Vagina (tissue), 2 donors: ENCODE data around the gene VPS11. TPM values are rescaled to one million over a fixed set of nuclear protein-coding genes. Genes with fewer than 3 reads are reported as not detected.

Experiments used
- DNase-seq, 2 donors: peaks; one replicate each; pipeline ENCODE4 v3.0.0-alpha.2; 2017; ENCODE audit errors: extremely low spot score in 2 of 2
- H3K27ac ChIP-seq: fragments of 200-600 bp; sonication (generic); one replicate; pipeline ENCODE4 v1.5.1; 2019
- H3K27me3 ChIP-seq: fragments of 200-600 bp; sonication (generic); one replicate; pipeline ENCODE4 v1.5.1; 2019
- H3K36me3 ChIP-seq, 2 donors: fragments of 200-600 bp; sonication (generic); one replicate each; pipeline ENCODE4 v1.5.1; 2017 to 2019
- H3K4me1 ChIP-seq: fragments of 200-600 bp; sonication (generic); one replicate; pipeline ENCODE4 v1.5.1; 2019
- H3K4me3 ChIP-seq, 2 donors: fragments of 200-600 bp; sonication (generic); 1 replicate in 1 of 2; 2 replicates in 1 of 2; pipeline ENCODE4 v1.5.1; 2016 to 2019
- H3K9me3 ChIP-seq: fragments of 200-600 bp; sonication (generic); one replicate; pipeline ENCODE4 v1.5.1; 2019
- POLR2A ChIP-seq, 2 donors: fragments of 450-650 bp; IDR thresholded peaks; one replicate each; pipeline ENCODE4 v1.6.1; 2017; ENCODE audit warnings: antibody characterized with exemption in 2 of 2, mild to moderate bottlenecking in 2 of 2, moderate library complexity in 2 of 2
- POLR2AphosphoS5 ChIP-seq, 2 donors: sonication (generic); formaldehyde crosslinking; IDR thresholded peaks; one replicate each; pipeline ENCODE4 v1.9.0; 2017; ENCODE audit warnings: antibody characterized with exemption in 2 of 2, mild to moderate bottlenecking in 2 of 2, low read depth in 1 of 2; ENCODE audit not compliant: insufficient read depth in 1 of 2
- intact Hi-C: fragments of 100-400 bp; cut with DNase I; formaldehyde crosslinking; loops from one replicate; pipeline ENCODE4 v1.15.1; 2023
- total RNA-seq: library from RNA; depleted of rRNA; stranded (reverse); fragments of >200 nt; gene quantifications from one replicate; pipeline ENCODE4 v1.2.3, GENCODE V29; 2016
- TF ChIP-seq, protein P1 (sequence below), 3 experiments: fragments of 450-650 bp in 2 of 3; fragments of 200-600 bp in 1 of 3; sonication (generic) in 1 of 3; IDR thresholded peaks; one replicate each; pipeline ENCODE4 v1.5.1; 2017 to 2019; ENCODE audit warnings: antibody characterized with exemption in 3 of 3, mild to moderate bottlenecking in 2 of 3, moderate library complexity in 2 of 3

Gene VPS11
- total RNA-seq, 1 donor from 2014 or later: 56.0 TPM

DNA sequence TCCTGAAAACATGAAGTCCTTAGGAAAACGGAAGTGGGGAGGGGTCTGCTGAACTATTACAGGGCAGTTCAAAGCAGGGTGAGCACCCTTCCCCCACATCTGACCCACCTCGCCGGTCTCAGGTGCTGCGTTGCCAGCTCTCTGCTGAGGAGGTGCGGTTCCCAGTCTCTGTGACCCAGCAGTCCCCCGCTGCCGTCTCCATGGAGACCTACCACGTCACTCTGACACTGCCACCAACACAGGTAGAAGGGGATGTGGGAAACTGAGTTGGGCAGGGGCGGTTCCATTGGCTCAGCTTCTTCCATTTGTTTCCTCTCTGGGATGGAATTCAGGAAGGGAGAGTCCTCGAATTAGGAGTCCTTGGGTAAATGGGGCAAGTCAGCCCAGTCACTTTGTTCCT lies 42.8 kb downstream of the VPS11 start:
- H3K9me3 ChIP-seq: no peaks in the 10 kb centered on the region
- TF ChIP-seq POLR2AphosphoS5 (IDR thresholded peaks at IDR 0.05; ENCODE audit: insufficient read depth in 1 of 2, low read depth in 1 of 2) (no peak), POLR2A (IDR thresholded peaks at IDR 0.05) (no peak)
- TF ChIP-seq, protein P1, sequence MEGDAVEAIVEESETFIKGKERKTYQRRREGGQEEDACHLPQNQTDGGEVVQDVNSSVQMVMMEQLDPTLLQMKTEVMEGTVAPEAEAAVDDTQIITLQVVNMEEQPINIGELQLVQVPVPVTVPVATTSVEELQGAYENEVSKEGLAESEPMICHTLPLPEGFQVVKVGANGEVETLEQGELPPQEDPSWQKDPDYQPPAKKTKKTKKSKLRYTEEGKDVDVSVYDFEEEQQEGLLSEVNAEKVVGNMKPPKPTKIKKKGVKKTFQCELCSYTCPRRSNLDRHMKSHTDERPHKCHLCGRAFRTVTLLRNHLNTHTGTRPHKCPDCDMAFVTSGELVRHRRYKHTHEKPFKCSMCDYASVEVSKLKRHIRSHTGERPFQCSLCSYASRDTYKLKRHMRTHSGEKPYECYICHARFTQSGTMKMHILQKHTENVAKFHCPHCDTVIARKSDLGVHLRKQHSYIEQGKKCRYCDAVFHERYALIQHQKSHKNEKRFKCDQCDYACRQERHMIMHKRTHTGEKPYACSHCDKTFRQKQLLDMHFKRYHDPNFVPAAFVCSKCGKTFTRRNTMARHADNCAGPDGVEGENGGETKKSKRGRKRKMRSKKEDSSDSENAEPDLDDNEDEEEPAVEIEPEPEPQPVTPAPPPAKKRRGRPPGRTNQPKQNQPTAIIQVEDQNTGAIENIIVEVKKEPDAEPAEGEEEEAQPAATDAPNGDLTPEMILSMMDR (IDR thresholded peaks at IDR 0.05): no peak
- H3K27ac ChIP-seq: no peak overlapping the region
- peaks cover 0 to 39% of the 10 kb centered on the region in 2 donors for H3K36me3 ChIP-seq
- H3K4me3 ChIP-seq: no peak overlapping the region
- no peak for DNase-seq
- intact Hi-C loops: no loop called here
- peaks cover 35% of the 10 kb centered on the region for H3K4me1 ChIP-seq
- no peaks in the 10 kb centered on the region for H3K27me3 ChIP-seq

DNA sequence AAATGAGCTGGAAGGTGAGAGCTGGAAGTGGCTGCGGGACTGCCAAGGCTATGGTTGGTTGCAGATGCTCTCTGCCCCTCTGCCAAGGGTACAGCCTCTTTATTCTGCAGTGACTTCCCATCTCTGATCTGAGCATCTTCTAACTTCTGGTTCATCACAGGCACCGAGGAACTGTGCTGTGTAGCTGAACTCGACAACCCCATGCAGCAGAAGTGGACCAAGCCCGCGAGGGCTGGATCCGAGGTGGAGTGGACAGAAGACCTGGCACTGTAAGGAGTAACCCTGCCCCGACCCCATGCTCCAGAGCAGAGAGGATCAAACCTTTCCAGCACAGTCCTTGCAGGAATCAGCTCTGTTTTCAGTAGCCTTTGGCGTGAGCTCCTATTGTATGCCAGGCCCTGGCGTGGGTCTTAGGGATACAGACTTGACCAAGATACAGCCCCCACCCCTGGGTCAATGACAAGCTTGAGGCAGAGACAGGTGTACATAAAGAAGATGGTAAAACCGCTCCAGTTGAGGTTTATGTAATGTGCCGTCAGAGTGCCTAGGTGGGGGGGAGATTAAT lies 43.8 kb downstream of the VPS11 start:
- TF ChIP-seq POLR2AphosphoS5 (IDR thresholded peaks at IDR 0.05; ENCODE audit: insufficient read depth in 1 of 2, low read depth in 1 of 2): no peak
- TF ChIP-seq, protein P1 (IDR thresholded peaks at IDR 0.05): no peak
- DNase-seq: peak in 1 of 2 donors; percentile 81
- Histone ChIP-seq H3K36me3 (peaks cover 0 to 39% of the 10 kb centered on the region in 2 donors), H3K27me3 (no peaks in the 10 kb centered on the region), H3K4me3 (no peak overlapping the region), H3K27ac (no peak overlapping the region), H3K9me3 (no peaks in the 10 kb centered on the region), H3K4me1 (peaks cover 30% of the 10 kb centered on the region)
- intact Hi-C loops: no loop called here

DNA sequence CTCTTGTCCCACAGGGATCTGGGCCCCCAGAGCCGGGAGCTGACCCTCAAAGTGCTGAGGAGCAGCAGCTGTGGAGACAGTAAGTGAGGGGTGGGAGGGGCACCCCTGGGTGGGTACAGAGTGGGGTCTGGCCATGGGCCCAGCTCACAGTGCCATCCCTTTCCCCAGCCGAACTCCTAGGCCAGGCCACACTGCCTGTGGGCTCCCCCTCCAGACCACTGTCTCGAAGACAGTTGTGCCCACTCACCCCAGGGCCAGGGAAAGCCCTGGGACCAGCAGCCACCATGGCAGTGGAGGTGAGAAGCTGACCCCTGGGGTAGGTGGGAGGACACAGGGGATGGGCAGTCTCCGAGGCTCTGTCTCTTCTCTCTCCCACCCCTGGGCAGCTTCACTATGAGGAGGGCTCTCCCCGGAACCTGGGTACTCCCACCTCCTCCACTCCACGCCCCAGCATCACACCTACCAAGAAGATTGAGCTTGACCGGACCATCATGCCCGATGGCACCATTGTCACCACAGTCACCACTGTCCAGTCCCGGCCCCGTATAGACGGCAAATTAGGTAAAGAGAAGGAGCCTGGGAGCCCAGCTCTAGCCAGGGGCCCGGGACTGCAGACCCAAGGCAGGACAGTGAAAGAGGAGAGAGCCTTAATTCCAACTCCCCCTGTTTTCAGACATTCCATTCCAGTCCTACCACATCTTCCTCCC lies 44.8 kb downstream of the VPS11 start:
- no peak overlapping the region for H3K4me3 ChIP-seq
- H3K27me3 ChIP-seq: no peaks in the 10 kb centered on the region
- TF ChIP-seq POLR2AphosphoS5 (IDR thresholded peaks at IDR 0.05; ENCODE audit: insufficient read depth in 1 of 2, low read depth in 1 of 2): no peak
- TF ChIP-seq POLR2A (IDR thresholded peaks at IDR 0.05): no peak
- TF ChIP-seq, protein P1 (IDR thresholded peaks at IDR 0.05): no peak
- no peaks in the 10 kb centered on the region for H3K9me3 ChIP-seq
- H3K4me1 ChIP-seq: peaks cover 25% of the 10 kb centered on the region
- intact Hi-C loops: no loop called here
- H3K27ac ChIP-seq: no peak overlapping the region
- H3K36me3 ChIP-seq: peaks cover 0 to 39% of the 10 kb centered on the region in 2 donors
- peak in 1 of 2 donors; percentile 76 for DNase-seq

DNA sequence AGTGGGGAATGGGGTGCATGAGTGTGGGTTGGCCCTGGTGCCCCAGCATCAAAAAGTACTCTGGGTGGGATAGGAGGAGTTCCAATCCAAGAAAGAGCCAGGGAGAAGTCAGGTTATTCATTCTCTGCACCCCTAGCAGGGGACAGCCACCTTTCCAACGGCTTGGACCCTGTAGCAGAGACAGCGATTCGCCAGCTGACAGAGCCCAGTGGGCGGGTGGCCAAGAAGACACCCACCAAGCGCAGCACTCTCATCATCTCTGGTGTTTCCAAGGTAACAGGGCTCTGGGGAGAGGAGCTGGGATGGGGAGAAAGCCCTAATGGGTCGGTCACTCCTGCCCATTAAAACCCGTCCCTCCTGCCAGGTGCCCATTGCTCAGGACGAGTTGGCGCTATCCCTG lies 46.1 kb downstream of the VPS11 start:
- no peak for TF ChIP-seq POLR2A (IDR thresholded peaks at IDR 0.05)
- TF ChIP-seq POLR2AphosphoS5 (IDR thresholded peaks at IDR 0.05; ENCODE audit: insufficient read depth in 1 of 2, low read depth in 1 of 2): no peak
- TF ChIP-seq, protein P1 (IDR thresholded peaks at IDR 0.05): no peak
- no peak overlapping the region for H3K27ac ChIP-seq
- H3K4me1 ChIP-seq: peaks cover 16% of the 10 kb centered on the region
- no peaks in the 10 kb centered on the region for H3K9me3 ChIP-seq
- no peaks in the 10 kb centered on the region for H3K27me3 ChIP-seq
- peaks cover 0 to 39% of the 10 kb centered on the region in 2 donors for H3K36me3 ChIP-seq
- peak in 1 of 2 donors; percentile 70 for DNase-seq
- H3K4me3 ChIP-seq: no peak overlapping the region
- intact Hi-C loops: no loop called here

DNA sequence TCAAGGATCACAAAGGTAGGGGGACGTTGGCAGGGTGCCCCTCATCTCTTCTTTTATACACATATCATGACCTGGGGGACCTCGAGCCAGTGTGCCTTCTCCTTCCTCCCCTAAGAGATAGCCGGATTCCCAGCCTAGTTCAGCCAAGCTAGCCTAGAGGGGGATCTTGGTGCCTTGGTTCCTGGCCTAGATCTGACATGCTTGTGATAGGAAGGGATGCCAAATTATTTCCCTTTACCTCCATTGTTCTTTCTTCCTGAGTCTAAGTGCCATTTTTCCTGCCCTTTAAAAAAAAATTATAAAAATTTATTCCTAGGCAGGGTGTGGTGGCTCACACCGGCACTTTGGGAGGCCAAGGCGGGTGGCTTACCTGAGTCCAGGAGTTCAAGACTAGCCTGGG lies 46.7 kb downstream of the VPS11 start:
- intact Hi-C loops: no loop called here
- H3K36me3 ChIP-seq: peaks cover 0 to 39% of the 10 kb centered on the region in 2 donors
- no peak for DNase-seq
- no peak overlapping the region for H3K27ac ChIP-seq
- TF ChIP-seq POLR2AphosphoS5 (IDR thresholded peaks at IDR 0.05; ENCODE audit: insufficient read depth in 1 of 2, low read depth in 1 of 2): no peak
- no peak for TF ChIP-seq POLR2A (IDR thresholded peaks at IDR 0.05)
- TF ChIP-seq, protein P1 (IDR thresholded peaks at IDR 0.05): no peak
- no peaks in the 10 kb centered on the region for H3K9me3 ChIP-seq
- H3K4me3 ChIP-seq: no peak overlapping the region
- peaks cover 10% of the 10 kb centered on the region for H3K4me1 ChIP-seq
- no peaks in the 10 kb centered on the region for H3K27me3 ChIP-seq
